GM12878 (cell line): ENCODE measurements around the gene MCFD2. TPM values are rescaled to one million over a fixed set of nuclear protein-coding genes. Genes with fewer than 3 reads are reported as not detected.

Experiments used
- ATAC-seq: fragments of 200-7000 bp; cut with Tn5 transposase; 3 replicates; pipeline ENCODE4 v1.9.1; 2020; ENCODE audit warnings: mild to moderate bottlenecking, moderate library complexity
- BruUV-seq: library from RNA; stranded (reverse); fragments of 400-500 nt; replicated peaks from 2 replicates; lab custom pipeline; 2021; lab: Mats Ljungman, UMichigan
- CTCF ChIA-PET: fragments of 300-600 bp; sonication (Branson Sonifier 250); formaldehyde crosslinking; extraction: SDS; loops from one replicate; lab custom pipeline; 2021; ENCODE audit warnings: inconsistent platforms; lab: Yijun Ruan, JAX
- POLR2A ChIA-PET: fragments of 350-600 bp; formaldehyde crosslinking; extraction: SDS; loops from one replicate; lab custom pipeline; 2021; ENCODE audit warnings: inconsistent platforms; lab: Charles Lee
- RAD21 ChIA-PET: fragments of 300-600 bp; sonication (Branson Sonifier 250); formaldehyde crosslinking; loops from one replicate; lab custom pipeline; 2023; ENCODE audit warnings: antibody characterized with exemption; ENCODE audit not compliant: unreplicated experiment; lab: Charles Lee
- SMC1A ChIA-PET: fragments of 300-600 bp; sonication (Branson Sonifier 250); formaldehyde crosslinking; loops from one replicate; lab custom pipeline; 2023; ENCODE audit not compliant: unreplicated experiment, uncharacterized antibody; lab: Charles Lee
- DNase-seq: peaks from one replicate; pipeline ENCODE4 v3.0.0-alpha.2; 2011; ENCODE audit warnings: low read depth, low spot score
- FAIRE-seq: peaks from 3 replicates; lab custom pipeline; 2011; peaks lifted over from hg19 to GRCh38; lab: Jason Lieb, UNC
- H2AFZ ChIP-seq: 2 replicates; pipeline ENCODE4 v1.6.0; 2011; ENCODE audit warnings: low read depth, low read length, control low read depth; ENCODE audit not compliant: control insufficient read depth
- H3K27ac ChIP-seq: 2 replicates; pipeline ENCODE4 v1.5.1; 2011; ENCODE audit warnings: control low read depth; ENCODE audit not compliant: control insufficient read depth, insufficient read depth
- H3K27me3 ChIP-seq, 2 experiments: replicated peaks in 1 of 2; 2 replicates each; pipeline versions ENCODE4 v1.6.0 to v1.6.1; 2011; ENCODE audit warnings: low read length in 1 of 2; ENCODE audit not compliant: control insufficient read depth in 2 of 2, insufficient read depth in 2 of 2
- H3K36me3 ChIP-seq, 2 experiments: 2 replicates each; pipeline ENCODE4 v1.5.1; 2011; ENCODE audit warnings: low read length in 1 of 2; ENCODE audit not compliant: control insufficient read depth in 2 of 2, insufficient read depth in 2 of 2
- H3K4me1 ChIP-seq: 2 replicates; pipeline ENCODE4 v1.6.1; 2011; ENCODE audit warnings: mild to moderate bottlenecking, low read length, moderate library complexity, mixed read lengths; ENCODE audit not compliant: control insufficient read depth, insufficient read depth
- H3K4me2 ChIP-seq: 2 replicates; pipeline ENCODE4 v1.6.0; 2011; ENCODE audit warnings: control low read depth; ENCODE audit not compliant: control insufficient read depth, insufficient read depth
- H3K4me3 ChIP-seq: fragments of 200-600 bp; sonication (generic); 2 replicates; pipeline ENCODE4 v1.5.1; 2016
- H3K79me2 ChIP-seq: 2 replicates; pipeline ENCODE4 v1.6.0; 2011; ENCODE audit warnings: low read length; ENCODE audit not compliant: control insufficient read depth, insufficient read depth
- H3K9ac ChIP-seq: 2 replicates; pipeline ENCODE4 v1.8.0; 2011; ENCODE audit warnings: low read length, control low read depth, mixed read lengths; ENCODE audit not compliant: control insufficient read depth, insufficient read depth
- H3K9me3 ChIP-seq: replicated peaks from 3 replicates; pipeline ENCODE4 v1.5.1; 2011; ENCODE audit warnings: mild to moderate bottlenecking, low read length; ENCODE audit not compliant: control insufficient read depth, insufficient read depth
- H4K20me1 ChIP-seq: 2 replicates; pipeline ENCODE4 v1.6.0; 2011; ENCODE audit not compliant: control insufficient read depth, insufficient read depth
- BACH1 ChIP-seq: fragments of 450-650 bp; IDR thresholded peaks from 2 replicates; pipeline ENCODE4 v1.6.1; 2017; ENCODE audit warnings: mild to moderate bottlenecking, borderline replicate concordance
- CHD1 ChIP-seq: IDR thresholded peaks from 2 replicates; pipeline ENCODE4 v1.6.1; 2012; ENCODE audit warnings: low read depth, low read length, improper control_type of control experiment
- FOXK2 ChIP-seq: fragments of 450-650 bp; IDR thresholded peaks from 2 replicates; pipeline ENCODE4 v1.6.1; 2017; ENCODE audit warnings: mild to moderate bottlenecking, moderate library complexity
- KLF5 ChIP-seq: fragments of 450-650 bp; IDR thresholded peaks from 2 replicates; pipeline ENCODE4 v1.6.1; 2014; ENCODE audit warnings: mild to moderate bottlenecking; ENCODE audit not compliant: partially characterized antibody
- POLR2AphosphoS2 ChIP-seq: IDR thresholded peaks from 2 replicates; pipeline ENCODE4 v1.6.1; 2011; ENCODE audit warnings: low read depth, mild to moderate bottlenecking, low read length, improper control_type of control experiment, moderate library complexity
- RB1 ChIP-seq: fragments of 450-650 bp; formaldehyde crosslinking; IDR thresholded peaks from 2 replicates; pipeline ENCODE4 v1.6.1; 2017; ENCODE audit warnings: mild to moderate bottlenecking, borderline replicate concordance
- RFX5 ChIP-seq: IDR thresholded peaks from 2 replicates; pipeline ENCODE4 v1.6.1; 2011; ENCODE audit warnings: low read depth, low read length, improper control_type of control experiment
- SIX5 ChIP-seq: IDR thresholded peaks from 2 replicates; pipeline ENCODE4 v1.6.1; 2011; ENCODE audit warnings: mild to moderate bottlenecking, low read depth, low read length, moderate library complexity; ENCODE audit not compliant: severe bottlenecking
- SMAD1 ChIP-seq: fragments of 450-650 bp; IDR thresholded peaks from 2 replicates; pipeline ENCODE4 v1.6.1; 2018; ENCODE audit warnings: mild to moderate bottlenecking, low read depth; ENCODE audit not compliant: partially characterized antibody
- SMAD5 ChIP-seq: IDR thresholded peaks from 2 replicates; pipeline ENCODE4 v1.6.1; 2016; ENCODE audit warnings: antibody characterized with exemption, low read depth
- SP1 ChIP-seq: IDR thresholded peaks from one replicate; pipeline ENCODE4 v1.6.1; 2011; ENCODE audit warnings: low read depth, low read length
- SREBF2 ChIP-seq: IDR thresholded peaks from 2 replicates; pipeline ENCODE4 v1.6.1; 2012; ENCODE audit warnings: mild to moderate bottlenecking, low read length
- SUPT20H ChIP-seq: IDR thresholded peaks from 2 replicates; pipeline ENCODE4 v1.6.1; 2011; ENCODE audit warnings: low read depth, mild to moderate bottlenecking, low read length, moderate library complexity, borderline replicate concordance; ENCODE audit not compliant: control insufficient read depth
- YBX1 ChIP-seq: fragments of 450-650 bp; IDR thresholded peaks from 2 replicates; pipeline ENCODE4 v1.6.1; 2016; ENCODE audit warnings: antibody characterized with exemption
- WGBS: methylation state at CpG from one replicate; pipeline ENCODE4 v1.1.6; 2016; ENCODE audit warnings: low lambda C conversion rate; ENCODE audit not compliant: insufficient replicate concordance, insufficient coverage; ENCODE audit errors: missing lambda C conversion rate; 5-methylcytosine and 5-hydroxymethylcytosine counted together
- in situ Hi-C: fragments of 300-500 bp; cut with MboI; formaldehyde crosslinking; loops from 9 replicates; pipeline ENCODE4 v1.14.3; 2018; ENCODE audit warnings: mixed read lengths
- intact Hi-C: fragments of 100-400 bp; cut with micrococcal nuclease; formaldehyde crosslinking; loops from one replicate; pipeline ENCODE4 v1.14.2; 2022; ENCODE audit not compliant: unreplicated experiment
- polyA plus RNA-seq, 11 experiments: library from polyadenylated mRNA; depleted of rRNA in 4 of 11; unstranded in 6 of 11; stranded (reverse) in 5 of 11; fragments of >200 nt; fragmentation: Nextera tagmentation in 4 of 11; fragmentation: Illumina TruSeq in 1 of 11; extraction: Ambion mirVana in 4 of 11; extraction: Trizol in 1 of 11; gene quantifications; 1 replicate in 1 of 11; 2 replicates in 10 of 11; pipeline versions ENCODE4 v1.2.1 to v1.2.3, GENCODE V29; 2011 to 2016; ENCODE audit warnings: inconsistent platforms in 2 of 11, missing spikeins in 2 of 11, low read depth in 1 of 11
- total RNA-seq, 4 experiments: library from RNA; depleted of rRNA in 3 of 4; stranded (reverse); fragments of >200 nt in 3 of 4; fragmentation: Illumina TruSeq in 1 of 4; extraction: Trizol in 1 of 4; gene quantifications; 2 replicates each; pipeline versions ENCODE4 v1.2.1 to v1.2.3, GENCODE V29; 2013 to 2021
- TF ChIP-seq, protein P1 (sequence below): IDR thresholded peaks from 2 replicates; pipeline ENCODE4 v1.6.1; 2012; ENCODE audit warnings: low read length, inconsistent platforms
- TF ChIP-seq, protein P2 (sequence below): fragments of 450-650 bp; IDR thresholded peaks from 2 replicates; pipeline ENCODE4 v1.6.1; 2018; ENCODE audit warnings: borderline replicate concordance, mild to moderate bottlenecking; ENCODE audit not compliant: partially characterized antibody
- TF ChIP-seq, protein P3 (sequence below): fragments of 450-650 bp; formaldehyde crosslinking; IDR thresholded peaks from 2 replicates; pipeline ENCODE4 v1.5.0; 2022; ENCODE audit warnings: mild to moderate bottlenecking, missing genetic modification characterization

MCFD2 gene
- total and polyA plus RNA-seq, 10 of the 15 experiments (the other 5 are each of a cell fraction or from before 2014, with no cell fraction given) = 35.0 to 57.3 (median 40.3) TPM

GRCh38 chr2:46929612-46930011 is 14.0 kb upstream of the MCFD2 start:
- ChIA-PET RAD21 (no interaction called here), POLR2A (interaction anchor here (0.6 to 1.9 kb wide), 3 partner anchors 13 to 475 kb away, joined by 3 to 16 read pairs (median 7); no protein-coding TSS in a partner anchor), CTCF (interaction anchor here (1.1 to 1.2 kb wide), 5 partner anchors 11 to 394 kb away, joined by 3 to 13 read pairs (median 5); no protein-coding TSS in a partner anchor), SMC1A (interaction anchor here (0.9 to 2.1 kb wide), 5 partner anchors 9 to 66 kb away, joined by 3 to 10 read pairs (median 3); no protein-coding TSS in a partner anchor)
- no peak overlapping the region for H3K4me3 ChIP-seq
- H3K79me2 ChIP-seq = no peaks in the 10 kb centered on the region; the same call in 1 of the 2 replicates
- intact Hi-C loops (no loop called here), in situ Hi-C loops (no loop called here)
- FAIRE-seq = no peak
- peaks cover 5% of the 10 kb centered on the region for H3K9me3 ChIP-seq
- H2AFZ ChIP-seq = no peak overlapping the region
- no peaks in the 10 kb centered on the region for H3K36me3 ChIP-seq
- WGBS = 87% methylated on average over 1 of the region's 1 CpG
- no peaks in the 10 kb centered on the region for H3K27me3 ChIP-seq
- peak; percentile 15; the same call in 1 of the 3 replicates for ATAC-seq
- no peaks in the 10 kb centered on the region for H3K4me1 ChIP-seq
- no TSS peak for BruUV-seq
- no peak for DNase-seq
- no peak overlapping the region for H3K4me2 ChIP-seq
- H3K27ac ChIP-seq = no peak overlapping the region
- H4K20me1 ChIP-seq = no peaks in the 10 kb centered on the region
- no peak overlapping the region for H3K9ac ChIP-seq
- TF ChIP-seq SREBF2 (no peak), POLR2AphosphoS2 (no peak), YBX1 (no peak), KLF5 (no peak), BACH1 (no peak), SMAD5 (no peak), SMAD1 (no peak), SIX5 (no peak), RFX5 (no peak), FOXK2 (no peak), SP1 (no peak), CHD1 (no peak), SUPT20H (no peak), RB1 (no peak)
- TF ChIP-seq, protein P1, sequence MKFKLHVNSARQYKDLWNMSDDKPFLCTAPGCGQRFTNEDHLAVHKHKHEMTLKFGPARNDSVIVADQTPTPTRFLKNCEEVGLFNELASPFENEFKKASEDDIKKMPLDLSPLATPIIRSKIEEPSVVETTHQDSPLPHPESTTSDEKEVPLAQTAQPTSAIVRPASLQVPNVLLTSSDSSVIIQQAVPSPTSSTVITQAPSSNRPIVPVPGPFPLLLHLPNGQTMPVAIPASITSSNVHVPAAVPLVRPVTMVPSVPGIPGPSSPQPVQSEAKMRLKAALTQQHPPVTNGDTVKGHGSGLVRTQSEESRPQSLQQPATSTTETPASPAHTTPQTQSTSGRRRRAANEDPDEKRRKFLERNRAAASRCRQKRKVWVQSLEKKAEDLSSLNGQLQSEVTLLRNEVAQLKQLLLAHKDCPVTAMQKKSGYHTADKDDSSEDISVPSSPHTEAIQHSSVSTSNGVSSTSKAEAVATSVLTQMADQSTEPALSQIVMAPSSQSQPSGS = no peak
- TF ChIP-seq, protein P2, sequence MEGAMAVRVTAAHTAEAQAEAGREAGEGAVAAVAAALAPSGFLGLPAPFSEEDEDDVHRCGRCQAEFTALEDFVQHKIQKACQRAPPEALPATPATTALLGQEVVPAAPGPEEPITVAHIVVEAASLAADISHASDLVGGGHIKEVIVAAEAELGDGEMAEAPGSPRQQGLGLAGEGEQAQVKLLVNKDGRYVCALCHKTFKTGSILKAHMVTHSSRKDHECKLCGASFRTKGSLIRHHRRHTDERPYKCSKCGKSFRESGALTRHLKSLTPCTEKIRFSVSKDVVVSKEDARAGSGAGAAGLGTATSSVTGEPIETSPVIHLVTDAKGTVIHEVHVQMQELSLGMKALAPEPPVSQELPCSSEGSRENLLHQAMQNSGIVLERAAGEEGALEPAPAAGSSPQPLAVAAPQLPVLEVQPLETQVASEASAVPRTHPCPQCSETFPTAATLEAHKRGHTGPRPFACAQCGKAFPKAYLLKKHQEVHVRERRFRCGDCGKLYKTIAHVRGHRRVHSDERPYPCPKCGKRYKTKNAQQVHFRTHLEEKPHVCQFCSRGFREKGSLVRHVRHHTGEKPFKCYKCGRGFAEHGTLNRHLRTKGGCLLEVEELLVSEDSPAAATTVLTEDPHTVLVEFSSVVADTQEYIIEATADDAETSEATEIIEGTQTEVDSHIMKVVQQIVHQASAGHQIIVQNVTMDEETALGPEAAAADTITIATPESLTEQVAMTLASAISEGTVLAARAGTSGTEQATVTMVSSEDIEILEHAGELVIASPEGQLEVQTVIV = no peak
- TF ChIP-seq, protein P3, sequence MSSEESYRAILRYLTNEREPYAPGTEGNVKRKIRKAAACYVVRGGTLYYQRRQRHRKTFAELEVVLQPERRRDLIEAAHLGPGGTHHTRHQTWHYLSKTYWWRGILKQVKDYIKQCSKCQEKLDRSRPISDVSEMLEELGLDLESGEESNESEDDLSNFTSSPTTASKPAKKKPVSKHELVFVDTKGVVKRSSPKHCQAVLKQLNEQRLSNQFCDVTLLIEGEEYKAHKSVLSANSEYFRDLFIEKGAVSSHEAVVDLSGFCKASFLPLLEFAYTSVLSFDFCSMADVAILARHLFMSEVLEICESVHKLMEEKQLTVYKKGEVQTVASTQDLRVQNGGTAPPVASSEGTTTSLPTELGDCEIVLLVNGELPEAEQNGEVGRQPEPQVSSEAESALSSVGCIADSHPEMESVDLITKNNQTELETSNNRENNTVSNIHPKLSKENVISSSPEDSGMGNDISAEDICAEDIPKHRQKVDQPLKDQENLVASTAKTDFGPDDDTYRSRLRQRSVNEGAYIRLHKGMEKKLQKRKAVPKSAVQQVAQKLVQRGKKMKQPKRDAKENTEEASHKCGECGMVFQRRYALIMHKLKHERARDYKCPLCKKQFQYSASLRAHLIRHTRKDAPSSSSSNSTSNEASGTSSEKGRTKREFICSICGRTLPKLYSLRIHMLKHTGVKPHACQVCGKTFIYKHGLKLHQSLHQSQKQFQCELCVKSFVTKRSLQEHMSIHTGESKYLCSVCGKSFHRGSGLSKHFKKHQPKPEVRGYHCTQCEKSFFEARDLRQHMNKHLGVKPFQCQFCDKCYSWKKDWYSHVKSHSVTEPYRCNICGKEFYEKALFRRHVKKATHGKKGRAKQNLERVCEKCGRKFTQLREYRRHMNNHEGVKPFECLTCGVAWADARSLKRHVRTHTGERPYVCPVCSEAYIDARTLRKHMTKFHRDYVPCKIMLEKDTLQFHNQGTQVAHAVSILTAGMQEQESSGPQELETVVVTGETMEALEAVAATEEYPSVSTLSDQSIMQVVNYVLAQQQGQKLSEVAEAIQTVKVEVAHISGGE = no peak
